Parathyroid adenoma (tissue), 2 donors: ENCODE results near the gene KIF26B.

ENCODE experiments used
- H2AFZ ChIP-seq: fragments of 300-600 bp; sonication (generic); one replicate; pipeline ENCODE4 v1.7.0; 2017; ENCODE audit warnings: antibody characterized with exemption, mild to moderate bottlenecking
- H3K27ac ChIP-seq: fragments of 300-600 bp; sonication (generic); one replicate; pipeline ENCODE4 v1.7.0; 2017
- H3K27me3 ChIP-seq: fragments of 300-600 bp; sonication (generic); one replicate; pipeline ENCODE4 v1.7.0; 2017; ENCODE audit warnings: low read length; ENCODE audit not compliant: control insufficient read depth, insufficient read depth
- H3K36me3 ChIP-seq: fragments of 300-600 bp; sonication (generic); one replicate; pipeline ENCODE4 v1.7.0; 2017; ENCODE audit warnings: low read length; ENCODE audit not compliant: control insufficient read depth, insufficient read depth
- H3K4me1 ChIP-seq: fragments of 300-600 bp; sonication (generic); one replicate; pipeline ENCODE4 v1.7.0; 2017; ENCODE audit warnings: control low read depth
- H3K4me2 ChIP-seq: fragments of 300-600 bp; sonication (generic); one replicate; pipeline ENCODE4 v1.7.0; 2017; ENCODE audit warnings: low read length
- H3K4me3 ChIP-seq: fragments of 300-600 bp; sonication (generic); one replicate; pipeline ENCODE4 v1.7.0; 2017; ENCODE audit warnings: low read depth, low read length
- H3K79me2 ChIP-seq: fragments of 300-600 bp; sonication (generic); one replicate; pipeline ENCODE4 v1.7.0; 2017; ENCODE audit warnings: control low read depth
- H3K9ac ChIP-seq: fragments of 300-600 bp; sonication (generic); one replicate; pipeline ENCODE4 v1.7.0; 2017; ENCODE audit warnings: mild to moderate bottlenecking
- H3K9me3 ChIP-seq: fragments of 300-600 bp; sonication (generic); one replicate; pipeline ENCODE4 v1.7.0; 2017; ENCODE audit warnings: low read length; ENCODE audit not compliant: control insufficient read depth
- TF ChIP-seq, protein P1 (sequence below): fragments of 300-600 bp; sonication (generic); IDR thresholded peaks from one replicate; pipeline ENCODE4 v1.7.0; 2017; ENCODE audit warnings: antibody characterized with exemption, mild to moderate bottlenecking
- donor health status: primary hyperparathyroidism.

The KIF26B gene

DNA sequence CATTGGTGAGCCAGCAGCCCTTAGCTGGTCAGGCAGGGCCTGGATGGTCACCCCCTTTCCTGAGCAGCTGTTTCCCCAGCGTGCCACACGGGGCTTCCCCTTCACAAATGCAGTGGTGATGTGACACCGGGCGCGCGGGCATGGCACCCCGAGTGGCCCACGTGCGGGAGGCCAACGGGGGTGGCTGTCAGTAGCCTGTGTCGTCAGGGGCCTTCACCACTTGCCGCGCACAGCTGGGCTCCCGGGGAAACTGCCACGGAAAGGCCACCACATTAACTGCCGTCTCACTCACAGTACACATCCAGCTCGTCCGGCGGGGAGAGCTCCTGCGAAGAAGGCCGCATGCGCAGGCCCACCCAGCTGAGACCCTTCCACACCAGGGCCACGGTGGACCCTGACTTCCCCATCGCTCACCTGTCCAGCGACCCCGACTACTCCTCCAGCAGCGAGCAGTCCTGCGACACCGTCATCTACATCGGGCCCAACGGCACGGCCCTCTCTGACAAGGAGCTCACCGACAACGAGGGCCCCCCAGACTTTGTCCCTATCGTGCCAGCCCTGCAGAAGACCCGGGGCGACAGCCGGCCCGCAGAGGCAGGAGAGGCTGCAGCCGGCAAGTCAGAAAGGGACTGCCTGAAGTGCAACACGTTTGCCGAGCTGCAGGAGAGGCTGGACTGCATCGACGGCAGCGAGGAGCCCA lies 530.5 kb downstream of the KIF26B start:
- no peaks in the 10 kb centered on the region for H3K9me3 ChIP-seq
- H2AFZ ChIP-seq: no peak overlapping the region
- H3K4me2 ChIP-seq: no peak overlapping the region
- no peaks in the 10 kb centered on the region for H3K27me3 ChIP-seq
- TF ChIP-seq, protein P1, sequence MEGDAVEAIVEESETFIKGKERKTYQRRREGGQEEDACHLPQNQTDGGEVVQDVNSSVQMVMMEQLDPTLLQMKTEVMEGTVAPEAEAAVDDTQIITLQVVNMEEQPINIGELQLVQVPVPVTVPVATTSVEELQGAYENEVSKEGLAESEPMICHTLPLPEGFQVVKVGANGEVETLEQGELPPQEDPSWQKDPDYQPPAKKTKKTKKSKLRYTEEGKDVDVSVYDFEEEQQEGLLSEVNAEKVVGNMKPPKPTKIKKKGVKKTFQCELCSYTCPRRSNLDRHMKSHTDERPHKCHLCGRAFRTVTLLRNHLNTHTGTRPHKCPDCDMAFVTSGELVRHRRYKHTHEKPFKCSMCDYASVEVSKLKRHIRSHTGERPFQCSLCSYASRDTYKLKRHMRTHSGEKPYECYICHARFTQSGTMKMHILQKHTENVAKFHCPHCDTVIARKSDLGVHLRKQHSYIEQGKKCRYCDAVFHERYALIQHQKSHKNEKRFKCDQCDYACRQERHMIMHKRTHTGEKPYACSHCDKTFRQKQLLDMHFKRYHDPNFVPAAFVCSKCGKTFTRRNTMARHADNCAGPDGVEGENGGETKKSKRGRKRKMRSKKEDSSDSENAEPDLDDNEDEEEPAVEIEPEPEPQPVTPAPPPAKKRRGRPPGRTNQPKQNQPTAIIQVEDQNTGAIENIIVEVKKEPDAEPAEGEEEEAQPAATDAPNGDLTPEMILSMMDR: no peak
- H3K9ac ChIP-seq: no peak overlapping the region
- no peak overlapping the region for H3K27ac ChIP-seq
- H3K79me2 ChIP-seq: no peaks in the 10 kb centered on the region
- no peaks in the 10 kb centered on the region for H3K36me3 ChIP-seq
- no peaks in the 10 kb centered on the region for H3K4me1 ChIP-seq
- no peak overlapping the region for H3K4me3 ChIP-seq

DNA sequence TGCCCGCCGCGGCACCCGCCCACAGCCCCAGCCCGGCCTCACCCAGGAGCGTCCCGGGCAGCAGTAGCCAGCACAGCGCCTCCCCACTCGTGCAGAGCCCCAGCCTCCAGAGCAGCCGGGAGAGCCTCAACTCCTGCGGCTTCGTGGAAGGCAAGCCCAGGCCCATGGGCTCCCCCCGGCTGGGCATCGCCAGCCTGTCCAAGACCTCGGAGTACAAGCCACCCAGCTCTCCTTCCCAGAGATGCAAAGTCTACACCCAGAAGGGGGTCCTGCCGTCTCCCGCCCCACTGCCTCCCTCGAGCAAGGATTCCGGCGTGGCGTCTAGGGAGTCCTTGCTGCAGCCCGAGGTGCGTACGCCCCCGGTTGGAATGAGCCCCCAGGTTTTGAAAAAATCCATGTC lies 531.2 kb downstream of the KIF26B start:
- Histone ChIP-seq H3K4me3 (no peak overlapping the region), H3K4me2 (no peak overlapping the region), H3K36me3 (no peaks in the 10 kb centered on the region), H3K79me2 (no peaks in the 10 kb centered on the region), H3K4me1 (no peaks in the 10 kb centered on the region), H2AFZ (no peak overlapping the region), H3K27ac (no peak overlapping the region), H3K9ac (no peak overlapping the region), H3K9me3 (no peaks in the 10 kb centered on the region), H3K27me3 (no peaks in the 10 kb centered on the region)
- TF ChIP-seq, protein P1: no peak

DNA sequence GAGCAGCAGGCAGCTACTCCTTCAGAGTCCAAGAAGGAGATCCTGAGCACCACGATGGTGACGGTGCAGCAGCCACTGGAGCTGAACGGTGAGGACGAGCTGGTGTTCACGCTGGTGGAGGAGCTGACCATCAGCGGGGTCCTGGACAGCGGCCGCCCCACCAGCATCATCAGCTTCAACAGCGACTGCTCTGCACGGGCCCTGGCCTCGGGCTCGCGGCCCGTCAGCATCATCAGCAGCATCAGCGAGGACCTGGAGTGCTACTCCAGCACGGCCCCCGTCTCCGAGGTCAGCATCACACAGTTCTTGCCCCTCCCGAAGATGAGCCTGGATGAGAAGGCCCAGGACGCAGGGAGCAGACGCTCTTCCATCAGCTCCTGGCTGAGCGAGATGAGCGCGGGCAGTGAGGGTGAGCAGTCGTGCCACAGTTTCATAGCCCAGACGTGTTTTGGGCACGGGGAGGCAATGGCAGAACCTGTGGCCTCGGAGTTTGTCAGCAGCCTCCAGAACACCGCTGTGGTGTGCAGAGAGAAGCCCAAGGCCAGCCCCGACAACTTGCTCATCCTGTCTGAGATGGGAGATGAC lies 531.8 kb downstream of the KIF26B start:
- Histone ChIP-seq H3K4me1 (no peaks in the 10 kb centered on the region), H3K36me3 (no peaks in the 10 kb centered on the region), H3K27ac (no peak overlapping the region), H3K27me3 (no peaks in the 10 kb centered on the region), H2AFZ (no peak overlapping the region), H3K9ac (no peak overlapping the region), H3K9me3 (no peaks in the 10 kb centered on the region), H3K4me2 (no peak overlapping the region), H3K4me3 (no peak overlapping the region), H3K79me2 (no peaks in the 10 kb centered on the region)
- TF ChIP-seq, protein P1: no peak

DNA sequence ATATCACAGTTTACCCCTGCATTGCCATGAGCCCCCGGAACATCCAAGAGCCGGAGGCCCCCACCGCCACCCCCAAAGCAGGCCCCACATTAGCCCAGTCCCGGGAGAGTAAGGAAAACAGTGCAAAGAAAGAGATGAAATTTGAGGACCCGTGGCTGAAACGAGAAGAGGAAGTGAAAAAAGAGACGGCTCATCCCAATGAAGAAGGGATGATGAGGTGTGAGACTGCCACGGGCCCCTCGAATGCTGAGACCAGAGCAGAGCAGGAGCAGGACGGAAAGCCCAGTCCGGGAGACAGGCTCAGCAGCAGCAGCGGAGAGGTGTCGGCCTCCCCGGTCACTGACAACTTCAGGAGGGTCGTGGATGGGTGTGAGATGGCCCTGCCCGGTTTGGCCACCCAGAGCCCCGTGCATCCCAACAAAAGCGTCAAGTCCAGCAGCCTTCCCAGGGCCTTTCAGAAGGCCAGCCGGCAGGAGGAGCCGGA lies 532.4 kb downstream of the KIF26B start:
- no peak overlapping the region for H3K9ac ChIP-seq
- H3K4me2 ChIP-seq: no peak overlapping the region
- H3K27ac ChIP-seq: no peak overlapping the region
- no peak overlapping the region for H2AFZ ChIP-seq
- H3K79me2 ChIP-seq: no peaks in the 10 kb centered on the region
- TF ChIP-seq, protein P1: no peak
- no peaks in the 10 kb centered on the region for H3K36me3 ChIP-seq
- no peaks in the 10 kb centered on the region for H3K4me1 ChIP-seq
- no peaks in the 10 kb centered on the region for H3K9me3 ChIP-seq
- no peak overlapping the region for H3K4me3 ChIP-seq
- H3K27me3 ChIP-seq: no peaks in the 10 kb centered on the region
